ENCODE results near the gene VPS13D. TPM values are rescaled to one million over a fixed set of nuclear protein-coding genes. Genes with fewer than 3 reads are reported as not detected.

Gene VPS13D
- polyA plus RNA-seq, 1 of the 3 experiments (the other 2 are of a cell fraction): 15.0 TPM

GRCh38 chr1:12300706-12301105 lies 70.9 kb downstream of the VPS13D start:
- no peaks in the 10 kb centered on the region for H3K9me2 ChIP-seq
- no peak for TF ChIP-seq NFIC (IDR thresholded peaks at IDR 0.05; ENCODE audit: borderline replicate concordance)
- TF ChIP-seq SIN3A (IDR thresholded peaks at IDR 0.05; ENCODE audit: borderline replicate concordance, low read depth, low read length): no peak
- ChIA-PET POLR2A (no interaction called here), CTCF (interaction anchor here (0.7 to 3.7 kb wide), 6 partner anchors 10 to 358 kb away, joined by 3 to 10 read pairs (median 8); no protein-coding TSS in a partner anchor)
- H3K9ac ChIP-seq: no peak overlapping the region
- WGBS (ENCODE audit: low lambda C conversion rate): 94% methylated on average over 4 of the region's 4 CpGs
- H3K4me1 ChIP-seq (ENCODE audit: control insufficient read depth in 1 of 2, insufficient read depth in 2 of 2, low read depth in 1 of 2, low read length in 1 of 2): peaks cover 0 to 8% of the 10 kb centered on the region in 2 experiments; a peak in 1 of 4 replicates
- no peaks in the 10 kb centered on the region for H3K79me2 ChIP-seq (ENCODE audit: insufficient read depth)
- peaks cover 15% of the 10 kb centered on the region for H3F3A ChIP-seq (replicated peaks; ENCODE audit: insufficient read depth)
- no peak overlapping the region for H3K27ac ChIP-seq (ENCODE audit: low read depth in 2 of 2, low read length in 1 of 2)
- no peaks in the 10 kb centered on the region for H4K20me1 ChIP-seq (ENCODE audit: insufficient read depth)
- no peaks in the 10 kb centered on the region for H3K27me3 ChIP-seq (ENCODE audit: insufficient read depth)
- no peak overlapping the region for H2AFZ ChIP-seq (ENCODE audit: low read depth)
- no peak overlapping the region for H3K4me3 ChIP-seq (ENCODE audit: low read depth in 2 of 2, low read length in 1 of 2)
- no peaks in the 10 kb centered on the region for H3K9me3 ChIP-seq
- H3K4me2 ChIP-seq: no peak overlapping the region
- no peak for DNase-seq
- H3K36me3 ChIP-seq (replicated peaks in 1 of 2; ENCODE audit: control insufficient read depth in 1 of 2, insufficient read depth in 2 of 2, low read length in 1 of 2): peaks cover 22 to 43% of the 10 kb centered on the region in 2 experiments

GRCh38 chr1:12301518-12302237 lies 71.8 kb downstream of the VPS13D start:
- Histone ChIP-seq H3F3A (replicated peaks; ENCODE audit: insufficient read depth) (peaks cover 10% of the 10 kb centered on the region), H3K9me2 (no peaks in the 10 kb centered on the region), H2AFZ (ENCODE audit: low read depth) (no peak overlapping the region), H3K79me2 (ENCODE audit: insufficient read depth) (no peaks in the 10 kb centered on the region), H3K27me3 (ENCODE audit: insufficient read depth) (no peaks in the 10 kb centered on the region), H3K4me1 (ENCODE audit: control insufficient read depth in 1 of 2, insufficient read depth in 2 of 2, low read depth in 1 of 2, low read length in 1 of 2) (peaks cover 0 to 8% of the 10 kb centered on the region in 2 experiments; a peak in 1 of 4 replicates), H3K4me2 (no peak overlapping the region), H4K20me1 (ENCODE audit: insufficient read depth) (no peaks in the 10 kb centered on the region), H3K27ac (ENCODE audit: low read depth in 2 of 2, low read length in 1 of 2) (no peak overlapping the region), H3K36me3 (replicated peaks in 1 of 2; ENCODE audit: control insufficient read depth in 1 of 2, insufficient read depth in 2 of 2, low read length in 1 of 2) (peaks cover 27 to 43% of the 10 kb centered on the region in 2 experiments), H3K9me3 (no peaks in the 10 kb centered on the region), H3K9ac (no peak overlapping the region), H3K4me3 (ENCODE audit: low read depth in 2 of 2, low read length in 1 of 2) (no peak overlapping the region)
- CTCF ChIA-PET: interaction anchor here (0.6 to 3.7 kb wide), 7 partner anchors 9 to 357 kb away, joined by 3 to 10 read pairs (median 7); no protein-coding TSS in a partner anchor
- TF ChIP-seq NRF1 (IDR thresholded peaks at IDR 0.05; ENCODE audit: low read depth, low read length) (no peak), EP300 (IDR thresholded peaks at IDR 0.05; ENCODE audit: borderline replicate concordance in 1 of 2, low read depth in 1 of 2, low read length in 1 of 2) (no peak), MAX (IDR thresholded peaks at IDR 0.05; ENCODE audit: low read depth) (no peak)
- 94% methylated on average over 8 of the region's 8 CpGs for WGBS (ENCODE audit: low lambda C conversion rate)
- no peak for DNase-seq
- POLR2A ChIA-PET: no interaction called here

GRCh38 chr1:12302798-12303447 lies 73.1 kb downstream of the VPS13D start:
- no peak for TF ChIP-seq FOSL2 (IDR thresholded peaks at IDR 0.05; ENCODE audit: borderline replicate concordance, low read depth)
- no peak for TF ChIP-seq GATA2 (CRISPR knock-in tag; IDR thresholded peaks at IDR 0.05)
- TF ChIP-seq RXRA (IDR thresholded peaks at IDR 0.05; ENCODE audit: borderline replicate concordance, low read depth): no peak
- TF ChIP-seq JUND (IDR thresholded peaks at IDR 0.05): no peak
- no peak for TF ChIP-seq CTCF (IDR thresholded peaks at IDR 0.05)
- TF ChIP-seq CHD2 (IDR thresholded peaks at IDR 0.05; ENCODE audit: low read length, partially characterized antibody): no peak
- H2AFZ ChIP-seq (ENCODE audit: low read depth): no peak overlapping the region
- no peaks in the 10 kb centered on the region for H3K9me2 ChIP-seq
- peaks cover 29 to 35% of the 10 kb centered on the region in 2 experiments for H3K36me3 ChIP-seq (replicated peaks in 1 of 2; ENCODE audit: control insufficient read depth in 1 of 2, insufficient read depth in 2 of 2, low read length in 1 of 2)
- CTCF ChIA-PET: interaction anchor here (1.2 to 1.6 kb wide), 2 partner anchors 12 to 356 kb away, joined by 4 to 5 read pairs; no protein-coding TSS in a partner anchor
- no peak overlapping the region for H3K4me3 ChIP-seq (ENCODE audit: low read depth in 2 of 2, low read length in 1 of 2)
- H3K4me1 ChIP-seq (ENCODE audit: control insufficient read depth in 1 of 2, insufficient read depth in 2 of 2, low read depth in 1 of 2, low read length in 1 of 2): peaks cover 0 to 8% of the 10 kb centered on the region in 2 experiments; a peak in 1 of 4 replicates
- POLR2A ChIA-PET: no interaction called here
- no peak overlapping the region for H3K27ac ChIP-seq (ENCODE audit: low read depth in 2 of 2, low read length in 1 of 2)
- H3K27me3 ChIP-seq (ENCODE audit: insufficient read depth): no peaks in the 10 kb centered on the region
- H3F3A ChIP-seq (replicated peaks; ENCODE audit: insufficient read depth): no peaks in the 10 kb centered on the region
- no peaks in the 10 kb centered on the region for H4K20me1 ChIP-seq (ENCODE audit: insufficient read depth)
- no peak overlapping the region for H3K9ac ChIP-seq
- no peaks in the 10 kb centered on the region for H3K79me2 ChIP-seq (ENCODE audit: insufficient read depth)
- no peak overlapping the region for H3K4me2 ChIP-seq
- DNase-seq: no peak
- WGBS (ENCODE audit: low lambda C conversion rate): 85% methylated on average over 2 of the region's 2 CpGs
- H3K9me3 ChIP-seq: no peaks in the 10 kb centered on the region

All from SK-N-SH (cell line).